ENCODE results near the gene NUP210L. TPM values are rescaled to one million over a fixed set of nuclear protein-coding genes. Genes with fewer than 3 reads are reported as not detected.

Gene NUP210L
- total and polyA plus RNA-seq, 9 donors: 0.04 to 0.19 (median 0.07) TPM; not detected in 4

DNA sequence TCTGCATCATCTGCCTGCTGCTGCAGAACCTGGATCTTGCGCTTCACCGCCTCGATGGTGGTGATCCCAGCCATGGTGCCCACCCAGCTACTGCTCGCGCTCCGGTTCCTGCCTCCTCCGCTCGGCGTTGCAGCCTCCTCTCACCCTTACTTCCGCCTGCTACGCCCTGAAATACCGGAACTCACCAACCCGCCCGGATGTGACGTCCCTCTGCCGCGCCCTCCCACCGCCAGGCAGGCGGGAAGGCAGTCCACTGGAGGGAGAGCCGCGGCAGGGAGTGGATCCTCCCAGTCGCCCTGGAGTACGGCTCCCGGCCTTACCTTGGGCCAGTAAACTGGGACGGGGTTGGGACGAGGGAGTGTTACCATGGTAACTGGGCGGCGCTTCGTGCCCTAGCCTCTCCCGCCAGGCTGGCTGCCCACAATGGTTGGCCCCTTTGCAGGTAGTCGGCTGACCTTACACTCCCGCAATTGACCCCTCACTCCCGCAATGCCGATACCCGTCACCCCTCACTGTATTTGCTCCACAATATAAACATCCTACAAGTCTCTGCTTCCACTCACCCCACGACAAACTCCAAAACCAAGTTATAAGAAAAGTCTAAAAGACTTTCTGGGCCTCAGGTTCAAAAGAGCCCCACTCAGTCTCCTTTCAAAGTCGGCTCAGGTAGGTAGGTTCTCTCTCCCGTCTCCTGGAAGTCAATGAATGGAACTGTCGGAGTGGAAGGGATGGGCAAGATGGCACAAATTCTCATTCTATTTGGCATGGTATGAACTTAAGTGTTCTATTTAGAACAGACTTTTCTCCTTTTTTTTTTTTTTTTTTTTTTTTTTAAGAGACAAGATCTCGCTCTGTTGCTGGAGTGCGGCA, 28.4 kb upstream of the NUP210L start:
- peak; percentile 97 for DNase-seq
- peak overlapping the region; percentile 97 for H3K4me3 ChIP-seq (ENCODE audit: low read length)
- H3K4me1 ChIP-seq (ENCODE audit: control insufficient read depth, insufficient read depth, low read length): peaks cover 30% of the 10 kb centered on the region
- no peaks in the 10 kb centered on the region for H3K27me3 ChIP-seq (ENCODE audit: control insufficient read depth, insufficient read depth, low read length)
- H3K36me3 ChIP-seq (ENCODE audit: control insufficient read depth, insufficient read depth, low read length): peaks cover 12% of the 10 kb centered on the region
- peak overlapping the region; percentile 95 for H3K27ac ChIP-seq (ENCODE audit: low read length)
- WGBS (ENCODE audit: insufficient coverage): 0% methylated on average over 31 of the region's 41 CpGs
- no peaks in the 10 kb centered on the region for H3K9me3 ChIP-seq (replicated peaks; ENCODE audit: control insufficient read depth, low read depth, low read length)

DNA sequence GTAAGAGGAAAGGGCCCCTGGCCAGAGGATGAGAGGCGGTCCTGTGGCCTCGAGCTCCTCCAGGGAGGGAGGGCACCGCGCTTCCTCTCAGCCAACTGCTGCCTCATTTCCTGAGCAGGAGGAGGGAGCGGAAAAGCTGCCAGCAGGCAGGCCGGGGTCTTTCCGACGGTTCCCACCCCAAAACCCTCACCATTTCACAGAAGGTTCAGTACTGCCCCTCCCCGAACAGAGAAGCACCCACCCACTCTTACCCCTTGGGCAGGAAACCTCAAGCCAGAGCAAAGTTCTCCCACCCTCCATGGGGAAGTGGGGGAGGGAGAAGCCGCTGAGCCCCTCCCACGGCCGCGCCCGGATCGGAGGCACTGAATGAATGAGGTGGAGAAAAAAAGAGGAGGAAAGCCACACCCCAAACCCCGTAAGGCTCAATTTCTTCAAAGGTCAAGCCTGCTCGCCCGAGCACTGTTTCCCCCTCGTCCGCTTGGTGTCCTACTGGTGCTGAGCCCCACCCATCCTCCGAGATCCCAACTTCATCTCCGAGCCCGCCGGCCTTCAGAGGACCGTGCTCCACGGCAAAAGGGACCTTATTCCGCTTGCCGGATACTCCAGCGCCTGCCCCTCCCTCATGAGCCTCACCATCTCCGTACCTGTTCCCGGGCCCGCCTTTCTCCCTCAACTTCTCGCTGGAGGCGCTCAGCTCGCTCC, 27.6 kb upstream of the NUP210L start:
- WGBS (ENCODE audit: insufficient coverage): under 1% methylated on average over 19 of the region's 35 CpGs
- Histone ChIP-seq H3K4me1 (ENCODE audit: control insufficient read depth, insufficient read depth, low read length) (peaks cover 33% of the 10 kb centered on the region), H3K27me3 (ENCODE audit: control insufficient read depth, insufficient read depth, low read length) (no peaks in the 10 kb centered on the region), H3K36me3 (ENCODE audit: control insufficient read depth, insufficient read depth, low read length) (peaks cover 15% of the 10 kb centered on the region), H3K4me3 (ENCODE audit: low read length) (peak overlapping the region; percentile 97), H3K9me3 (replicated peaks; ENCODE audit: control insufficient read depth, low read depth, low read length) (no peaks in the 10 kb centered on the region), H3K27ac (ENCODE audit: low read length) (peak overlapping the region; percentile 95)
- peak; percentile 86 for DNase-seq

DNA sequence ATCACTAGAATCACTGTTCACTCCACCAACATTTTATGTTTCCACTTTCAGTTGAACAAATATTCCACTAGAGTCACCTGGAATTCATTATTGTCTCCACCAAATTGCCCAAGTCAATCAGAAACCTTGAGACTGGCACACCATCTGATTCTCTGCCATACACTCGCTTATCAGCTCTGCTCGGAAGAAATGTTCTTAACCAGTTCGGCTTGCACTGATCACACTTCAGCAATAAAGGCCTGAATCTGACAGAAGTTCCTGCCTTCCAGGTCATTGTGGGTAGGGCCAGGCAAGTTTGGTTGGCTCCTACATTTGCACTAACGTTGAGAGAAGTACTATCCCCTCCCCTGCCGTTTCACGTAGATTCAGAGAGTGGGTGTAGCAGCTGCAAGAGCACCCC, 27.1 kb upstream of the NUP210L start:
- Histone ChIP-seq H3K9me3 (replicated peaks; ENCODE audit: control insufficient read depth, low read depth, low read length) (no peaks in the 10 kb centered on the region), H3K36me3 (ENCODE audit: control insufficient read depth, insufficient read depth, low read length) (peaks cover 15% of the 10 kb centered on the region), H3K4me3 (ENCODE audit: low read length) (peak overlapping the region; percentile 97), H3K4me1 (ENCODE audit: control insufficient read depth, insufficient read depth, low read length) (peaks cover 33% of the 10 kb centered on the region), H3K27me3 (ENCODE audit: control insufficient read depth, insufficient read depth, low read length) (no peaks in the 10 kb centered on the region), H3K27ac (ENCODE audit: low read length) (peak overlapping the region; percentile 95)
- no peak for DNase-seq
- WGBS (ENCODE audit: insufficient coverage): 0% methylated on average over 3 of the region's 6 CpGs

DNA sequence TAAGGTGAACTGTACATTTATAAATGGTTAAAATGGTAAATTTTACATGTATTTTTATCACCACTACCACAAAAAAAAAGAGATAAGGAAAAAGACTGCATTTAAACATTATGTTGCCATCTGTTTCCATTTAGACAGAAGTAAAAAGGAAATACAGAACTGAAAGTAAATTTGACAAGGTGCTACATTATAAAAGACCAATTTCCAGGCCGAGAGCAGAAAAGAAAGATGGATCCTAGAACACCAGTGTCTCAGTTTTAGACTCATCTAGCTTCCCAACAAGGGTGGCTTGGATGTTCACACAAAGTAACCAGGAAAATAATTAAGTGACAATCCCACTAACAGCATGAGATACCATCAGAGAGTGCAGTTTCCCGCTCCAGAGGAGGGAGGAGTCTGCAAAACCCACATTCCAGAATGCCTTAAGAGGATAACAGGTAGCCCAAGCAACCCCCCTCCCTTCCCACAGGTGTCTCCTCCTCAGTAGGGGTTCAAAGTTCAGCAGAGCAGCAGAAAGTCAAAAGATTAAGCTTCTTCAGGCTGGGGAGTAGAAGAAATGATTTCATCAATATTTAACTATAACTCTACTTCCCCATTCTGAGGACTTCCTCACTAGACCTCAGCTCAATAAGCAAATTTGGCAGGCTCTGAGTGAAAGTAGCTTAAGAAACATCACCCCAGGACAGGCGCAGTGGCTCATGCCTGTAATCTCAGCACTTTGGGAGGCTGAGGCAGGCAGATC, 25.2 kb upstream of the NUP210L start:
- H3K4me3 ChIP-seq (ENCODE audit: low read length): no peak overlapping the region
- WGBS (ENCODE audit: insufficient coverage): no CpG with 5 or more reads among the region's 3 CpGs

DNA sequence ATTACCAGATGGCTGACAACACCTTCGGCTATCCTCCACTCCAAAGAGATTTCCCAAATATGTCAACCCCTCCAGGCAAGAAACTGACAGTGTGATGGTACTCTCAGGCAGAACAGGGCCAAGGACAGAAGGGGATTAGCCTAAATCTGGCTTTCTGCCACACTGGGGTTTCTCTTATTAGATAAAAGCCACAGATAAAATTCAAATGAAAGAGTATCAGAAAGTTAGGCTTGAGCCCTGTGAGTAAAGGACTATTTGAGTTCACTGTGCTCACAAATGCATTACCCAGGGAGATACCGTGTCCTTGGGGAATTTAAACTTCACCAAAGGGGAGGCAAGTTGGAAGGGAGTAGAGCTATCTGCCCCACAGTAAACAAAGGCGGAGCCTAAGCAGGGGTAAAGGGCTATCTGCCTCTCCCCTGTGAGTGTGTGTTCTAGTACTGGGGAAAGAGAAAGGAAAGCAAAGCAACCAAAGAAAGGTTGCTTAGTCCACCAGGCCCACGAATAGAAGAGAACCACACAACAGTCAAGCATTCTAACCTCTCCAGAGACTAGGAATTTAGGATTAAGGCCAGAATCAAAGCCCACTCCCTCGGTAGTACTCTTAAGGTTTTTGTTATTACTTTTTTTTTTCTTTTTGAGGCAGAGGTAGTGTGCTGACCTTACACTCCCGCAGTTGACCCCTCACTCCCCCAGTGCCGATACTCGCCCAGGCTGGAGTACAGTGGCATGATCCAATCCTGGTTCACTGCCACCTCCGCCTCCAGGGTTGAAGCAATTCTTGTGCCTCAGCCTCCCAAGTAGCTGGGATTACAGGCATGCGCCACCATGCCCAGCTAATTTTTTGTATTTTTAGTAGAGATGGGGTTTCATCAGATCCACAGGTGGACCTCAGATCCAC, 24.3 kb upstream of the NUP210L start:
- Histone ChIP-seq H3K27ac (ENCODE audit: low read length) (no peak overlapping the region), H3K9me3 (replicated peaks; ENCODE audit: control insufficient read depth, low read depth, low read length) (no peaks in the 10 kb centered on the region), H3K36me3 (ENCODE audit: control insufficient read depth, insufficient read depth, low read length) (peaks cover 27% of the 10 kb centered on the region), H3K4me1 (ENCODE audit: control insufficient read depth, insufficient read depth, low read length) (peaks cover 40% of the 10 kb centered on the region), H3K4me3 (ENCODE audit: low read length) (no peak overlapping the region), H3K27me3 (ENCODE audit: control insufficient read depth, insufficient read depth, low read length) (no peaks in the 10 kb centered on the region)
- no peak for DNase-seq
- WGBS (ENCODE audit: insufficient coverage): no CpG with 5 or more reads among the region's 10 CpGs

More for the DNA sequence above, 25.2 kb upstream of the NUP210L start:
- peaks cover 23% of the 10 kb centered on the region for H3K36me3 ChIP-seq (ENCODE audit: control insufficient read depth, insufficient read depth, low read length)
- H3K27ac ChIP-seq (ENCODE audit: low read length): no peak overlapping the region
- DNase-seq: peak; percentile 52
- no peaks in the 10 kb centered on the region for H3K27me3 ChIP-seq (ENCODE audit: control insufficient read depth, insufficient read depth, low read length)
- peaks cover 40% of the 10 kb centered on the region for H3K4me1 ChIP-seq (ENCODE audit: control insufficient read depth, insufficient read depth, low read length)
- no peaks in the 10 kb centered on the region for H3K9me3 ChIP-seq (replicated peaks; ENCODE audit: control insufficient read depth, low read depth, low read length)

DNA sequence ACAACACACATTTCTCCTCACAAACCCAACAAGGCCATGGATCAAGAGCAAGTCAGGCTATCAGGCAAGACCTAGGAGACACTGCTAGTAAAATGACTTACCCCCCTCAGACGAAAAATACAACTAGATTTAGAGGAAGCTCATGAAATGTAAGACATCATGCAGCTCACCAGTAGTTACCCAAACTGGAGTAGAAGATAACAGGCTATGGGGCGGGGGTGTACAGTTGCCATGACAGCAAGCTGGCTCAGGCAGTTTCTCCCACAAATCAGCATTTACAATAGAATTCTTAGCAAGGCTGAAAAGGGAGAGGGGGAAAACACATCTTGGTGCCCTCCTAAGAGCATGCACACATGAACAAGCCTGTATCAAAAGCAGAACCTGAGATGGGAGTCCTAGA, 23.1 kb upstream of the NUP210L start:
- H3K36me3 ChIP-seq (ENCODE audit: control insufficient read depth, insufficient read depth, low read length): peaks cover 36% of the 10 kb centered on the region
- H3K27ac ChIP-seq (ENCODE audit: low read length): no peak overlapping the region
- H3K4me3 ChIP-seq (ENCODE audit: low read length): no peak overlapping the region
- DNase-seq: no peak
- no CpG with 5 or more reads among the region's 2 CpGs for WGBS (ENCODE audit: insufficient coverage)
- no peaks in the 10 kb centered on the region for H3K27me3 ChIP-seq (ENCODE audit: control insufficient read depth, insufficient read depth, low read length)
- no peaks in the 10 kb centered on the region for H3K9me3 ChIP-seq (replicated peaks; ENCODE audit: control insufficient read depth, low read depth, low read length)
- H3K4me1 ChIP-seq (ENCODE audit: control insufficient read depth, insufficient read depth, low read length): peaks cover 35% of the 10 kb centered on the region

DNA sequence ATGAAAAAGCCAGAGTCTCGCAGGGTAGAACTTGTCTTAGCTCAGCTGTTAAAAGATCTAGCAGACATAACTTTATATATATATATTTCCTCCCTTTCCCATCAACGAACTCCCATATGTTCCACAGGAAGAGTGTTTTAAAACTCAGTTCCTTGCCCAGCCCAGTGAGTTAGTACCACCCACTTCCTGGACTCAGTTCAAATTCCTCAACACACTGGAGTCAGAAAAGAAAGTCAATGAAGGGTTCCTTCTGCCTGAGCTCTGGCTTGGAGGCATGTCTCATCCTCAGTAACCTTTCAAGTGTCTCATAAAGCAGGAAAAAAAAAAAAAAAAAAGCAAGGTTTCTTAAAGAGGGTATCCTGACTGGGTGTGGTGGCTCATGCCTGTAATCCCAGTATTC, 21.5 kb upstream of the NUP210L start:
- DNase-seq: peak; percentile 90

DNA sequence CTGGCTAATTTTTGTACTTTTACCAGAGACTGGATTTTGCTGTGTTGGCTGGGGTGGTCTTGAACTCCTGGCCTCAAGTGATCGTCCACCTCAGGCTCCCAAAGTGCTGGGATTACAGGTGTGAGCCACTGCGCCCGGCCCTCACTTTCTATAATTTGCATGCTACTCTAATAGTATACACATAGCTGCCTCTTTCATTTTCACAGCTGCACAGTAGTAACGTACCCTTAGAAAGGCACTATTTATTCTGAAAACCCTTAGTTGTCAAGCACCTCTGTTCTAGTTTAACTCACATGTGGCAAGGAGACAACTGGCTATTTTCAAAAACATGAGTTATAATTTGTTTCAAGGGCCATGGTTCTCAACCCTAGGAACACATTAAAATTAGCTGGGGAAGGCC, 19.8 kb upstream of the NUP210L start:
- no peaks in the 10 kb centered on the region for H3K27me3 ChIP-seq (ENCODE audit: control insufficient read depth, insufficient read depth, low read length)
- H3K4me3 ChIP-seq (ENCODE audit: low read length): no peak overlapping the region
- no peak for DNase-seq
- peaks cover 20% of the 10 kb centered on the region for H3K4me1 ChIP-seq (ENCODE audit: control insufficient read depth, insufficient read depth, low read length)
- H3K9me3 ChIP-seq (replicated peaks; ENCODE audit: control insufficient read depth, low read depth, low read length): no peaks in the 10 kb centered on the region
- H3K36me3 ChIP-seq (ENCODE audit: control insufficient read depth, insufficient read depth, low read length): peaks cover 66% of the 10 kb centered on the region
- H3K27ac ChIP-seq (ENCODE audit: low read length): no peak overlapping the region
- WGBS (ENCODE audit: insufficient coverage): 97% methylated on average over 3 of the region's 4 CpGs

More for the DNA sequence above, 21.5 kb upstream of the NUP210L start:
- Histone ChIP-seq H3K4me1 (ENCODE audit: control insufficient read depth, insufficient read depth, low read length) (peaks cover 30% of the 10 kb centered on the region), H3K27me3 (ENCODE audit: control insufficient read depth, insufficient read depth, low read length) (no peaks in the 10 kb centered on the region), H3K27ac (ENCODE audit: low read length) (peak overlapping the region; percentile 82), H3K36me3 (ENCODE audit: control insufficient read depth, insufficient read depth, low read length) (peaks cover 53% of the 10 kb centered on the region), H3K9me3 (replicated peaks; ENCODE audit: control insufficient read depth, low read depth, low read length) (no peaks in the 10 kb centered on the region), H3K4me3 (ENCODE audit: low read length) (no peak overlapping the region)
- 0% methylated on average over 1 of the region's 2 CpGs for WGBS (ENCODE audit: insufficient coverage)

DNA sequence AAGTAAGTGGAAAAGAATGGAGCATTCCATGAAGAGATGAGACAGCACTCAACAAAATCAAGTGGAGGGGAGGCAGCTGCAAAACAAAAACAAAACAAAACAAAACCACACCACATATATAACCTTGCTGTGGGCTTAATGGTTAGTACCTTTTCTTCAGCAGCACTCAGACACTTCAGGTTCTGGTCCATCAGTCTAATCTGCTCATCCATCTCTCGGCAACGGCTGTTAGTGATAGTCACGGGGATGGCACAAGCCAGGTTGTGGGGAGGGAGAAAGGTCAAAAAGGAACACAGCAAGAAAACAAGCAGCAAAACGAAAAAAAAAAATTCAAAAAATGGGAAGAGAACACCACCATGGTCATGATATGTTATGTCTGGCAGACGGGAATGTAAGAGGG, 17.0 kb upstream of the NUP210L start:
- no peaks in the 10 kb centered on the region for H3K9me3 ChIP-seq (replicated peaks; ENCODE audit: control insufficient read depth, low read depth, low read length)
- peaks cover 77% of the 10 kb centered on the region for H3K36me3 ChIP-seq (ENCODE audit: control insufficient read depth, insufficient read depth, low read length)
- H3K4me3 ChIP-seq (ENCODE audit: low read length): no peak overlapping the region
- DNase-seq: no peak
- 92% methylated on average over 2 of the region's 5 CpGs for WGBS (ENCODE audit: insufficient coverage)
- peaks cover 7% of the 10 kb centered on the region for H3K4me1 ChIP-seq (ENCODE audit: control insufficient read depth, insufficient read depth, low read length)
- H3K27me3 ChIP-seq (ENCODE audit: control insufficient read depth, insufficient read depth, low read length): no peaks in the 10 kb centered on the region
- H3K27ac ChIP-seq (ENCODE audit: low read length): no peak overlapping the region

Measured in muscle of leg (tissue), 11 donors.